Activated CD8-positive, alpha-beta memory T cell treated with anti-CD3 and anti-CD28 coated beads for 24 hours (primary cell): ENCODE results near the gene OXTR.

Experiments
- DNase-seq: peaks from one replicate; pipeline ENCODE4 v3.0.0-alpha.2; 2020

OXTR gene

GRCh38 chr3:8709801-8710507, 59.5 kb downstream of the OXTR start:
- no peak for DNase-seq

GRCh38 chr3:8709287-8709686, 60.1 kb downstream of the OXTR start:
- no peak for DNase-seq

DNA sequence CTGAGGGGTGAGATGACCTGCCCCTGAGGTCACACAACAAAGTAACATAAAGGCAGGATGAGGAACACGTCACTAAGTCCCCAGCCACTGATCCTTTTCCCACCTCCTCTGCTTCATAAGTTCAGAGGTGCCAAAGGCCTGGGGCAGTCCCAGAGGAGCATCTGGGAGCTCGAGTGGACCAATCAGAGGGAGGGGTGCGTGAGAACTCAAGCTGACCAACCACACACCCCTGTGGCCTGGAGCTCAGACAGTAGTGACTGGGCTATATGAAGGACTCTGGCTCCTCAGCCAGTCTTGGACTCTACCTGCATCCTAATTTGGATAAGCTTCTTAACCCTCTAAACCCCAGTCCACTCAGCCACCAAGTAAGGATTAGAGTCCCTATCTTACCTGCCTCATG, 63.8 kb downstream of the OXTR start:
- DNase-seq = no peak

DNA sequence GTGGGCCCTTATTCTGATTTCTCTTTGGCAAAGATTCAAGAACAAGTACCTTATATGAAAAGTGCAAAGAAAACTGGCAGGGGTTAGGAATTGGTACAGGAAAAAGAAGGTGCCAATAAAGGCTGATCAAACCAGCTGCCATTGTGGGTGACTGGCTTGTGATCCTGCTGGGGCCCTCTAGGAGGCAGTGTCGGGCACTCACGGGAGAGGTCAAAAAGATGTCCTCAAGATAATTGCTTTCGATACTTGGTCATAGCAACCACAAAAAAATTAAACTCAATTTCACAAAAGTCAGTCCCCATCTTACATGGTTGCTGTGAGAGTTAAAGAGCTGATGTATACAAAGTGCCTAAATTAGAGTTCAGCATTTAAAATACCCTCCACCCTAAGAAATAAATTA, 66.9 kb downstream of the OXTR start:
- DNase-seq = no peak
